Nucleus accumbens (tissue), 56 donors: ENCODE data around the gene ARHGAP10.
A peak's percentile ranks its signal among the peaks of the same experiment; 100 is the strongest.
"Not testable (repeated sequence)": the region's sequence is repeated elsewhere in the genome, so short reads cannot be mapped to it uniquely, and the experiment has no call there.

Source experiments
- DNase-seq, 56 donors: peaks; one replicate each; lab custom pipeline; 2025; lab: John Stamatoyannopoulos, UW

The ARHGAP10 gene

GRCh38 chr4:148072789-148073188 is 340.9 kb downstream of the ARHGAP10 start:
- no peak for DNase-seq

GRCh38 chr4:148073349-148073748 is 341.5 kb downstream of the ARHGAP10 start:
- DNase-seq: no peak

- DNase-seq: no peak
Measured at GRCh38 chr4:148074462-148074861, 342.6 kb downstream of the ARHGAP10 start.

GRCh38 chr4:148075438-148075837 is 343.6 kb downstream of the ARHGAP10 start:
- DNase-seq: no peak

GRCh38 chr4:148076964-148077363 is 345.1 kb downstream of the ARHGAP10 start:
- DNase-seq: no peak

GRCh38 chr4:148077581-148077980 is 345.7 kb downstream of the ARHGAP10 start:
- no peak for DNase-seq

- DNase-seq: no peak
Measured at GRCh38 chr4:148078061-148078460, 346.2 kb downstream of the ARHGAP10 start.

GRCh38 chr4:148079961-148080360 is 348.1 kb downstream of the ARHGAP10 start:
- DNase-seq: peak in 1 of 56 donors; percentile 29

GRCh38 chr4:148081267-148081666 is 349.4 kb downstream of the ARHGAP10 start:
- DNase-seq: no peak

- no peak for DNase-seq
Measured at GRCh38 chr4:148081745-148082144, 349.9 kb downstream of the ARHGAP10 start.

GRCh38 chr4:148083073-148083472 is 351.2 kb downstream of the ARHGAP10 start:
- not testable (repeated sequence) for DNase-seq

- DNase-seq: no peak
Measured at GRCh38 chr4:148089624-148090023, 357.7 kb downstream of the ARHGAP10 start.

- DNase-seq: no peak
Measured at GRCh38 chr4:148090029-148090428, 358.1 kb downstream of the ARHGAP10 start.

- no peak for DNase-seq
Measured at GRCh38 chr4:148090503-148091476, 358.9 kb downstream of the ARHGAP10 start.

- DNase-seq: no peak
Measured at GRCh38 chr4:148091896-148092295, 360.0 kb downstream of the ARHGAP10 start.

GRCh38 chr4:148092316-148093014 is 360.6 kb downstream of the ARHGAP10 start:
- no peak for DNase-seq

GRCh38 chr4:148093065-148093464 is 361.2 kb downstream of the ARHGAP10 start:
- no peak for DNase-seq

GRCh38 chr4:148094149-148094548 is 362.3 kb downstream of the ARHGAP10 start:
- DNase-seq: no peak

GRCh38 chr4:148095346-148095923 is 363.5 kb downstream of the ARHGAP10 start:
- DNase-seq: no peak

GRCh38 chr4:148097801-148098200 is 365.9 kb downstream of the ARHGAP10 start:
- DNase-seq: no peak

- DNase-seq: no peak
Measured at GRCh38 chr4:148101235-148101634, 369.3 kb downstream of the ARHGAP10 start.
